OCI-LY7 (cell line): Measurements from ENCODE around the gene HRH2.

Experiments
- EZH2phosphoT487 ChIP-seq: fragments of 200-600 bp; sonication (generic); IDR thresholded peaks from 2 replicates; pipeline ENCODE4 v1.6.1; 2018; ENCODE audit warnings: low read depth, borderline replicate concordance, mild to moderate bottlenecking, mixed run types, antibody characterized with exemption, low read length, moderate library complexity, mixed read lengths
- TF ChIP-seq, protein P1 (sequence below): fragments of 200-600 bp; sonication (generic); conservative IDR thresholded peaks from 2 replicates; pipeline ENCODE4 v1.5.1; 2014; ENCODE audit warnings: mild to moderate bottlenecking, antibody characterized with exemption, low read length, moderate library complexity, mixed read lengths

DNA sequence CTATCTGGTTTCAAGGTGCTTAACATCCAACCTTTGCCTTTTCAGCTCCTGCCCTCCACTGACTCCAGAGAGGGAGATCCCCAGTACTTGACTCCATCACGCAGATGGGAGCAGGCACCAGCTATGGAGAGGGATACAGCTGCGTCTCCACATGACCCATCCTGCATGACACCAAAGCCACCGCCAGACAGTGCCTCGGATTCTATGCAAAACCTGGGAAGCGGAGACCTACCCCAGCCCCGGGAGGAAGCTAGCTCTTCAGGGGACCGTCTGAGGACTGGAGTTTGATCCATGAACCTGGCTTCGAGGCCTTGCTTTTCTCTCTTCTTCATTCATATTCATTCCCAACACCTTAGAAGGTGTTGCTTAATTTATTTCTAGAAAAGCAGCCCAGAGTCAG lies 24.8 kb downstream of the HRH2 start:
- TF ChIP-seq, protein P1, sequence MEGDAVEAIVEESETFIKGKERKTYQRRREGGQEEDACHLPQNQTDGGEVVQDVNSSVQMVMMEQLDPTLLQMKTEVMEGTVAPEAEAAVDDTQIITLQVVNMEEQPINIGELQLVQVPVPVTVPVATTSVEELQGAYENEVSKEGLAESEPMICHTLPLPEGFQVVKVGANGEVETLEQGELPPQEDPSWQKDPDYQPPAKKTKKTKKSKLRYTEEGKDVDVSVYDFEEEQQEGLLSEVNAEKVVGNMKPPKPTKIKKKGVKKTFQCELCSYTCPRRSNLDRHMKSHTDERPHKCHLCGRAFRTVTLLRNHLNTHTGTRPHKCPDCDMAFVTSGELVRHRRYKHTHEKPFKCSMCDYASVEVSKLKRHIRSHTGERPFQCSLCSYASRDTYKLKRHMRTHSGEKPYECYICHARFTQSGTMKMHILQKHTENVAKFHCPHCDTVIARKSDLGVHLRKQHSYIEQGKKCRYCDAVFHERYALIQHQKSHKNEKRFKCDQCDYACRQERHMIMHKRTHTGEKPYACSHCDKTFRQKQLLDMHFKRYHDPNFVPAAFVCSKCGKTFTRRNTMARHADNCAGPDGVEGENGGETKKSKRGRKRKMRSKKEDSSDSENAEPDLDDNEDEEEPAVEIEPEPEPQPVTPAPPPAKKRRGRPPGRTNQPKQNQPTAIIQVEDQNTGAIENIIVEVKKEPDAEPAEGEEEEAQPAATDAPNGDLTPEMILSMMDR, result no peak
- no peak for TF ChIP-seq EZH2phosphoT487
